ENCODE results near the gene RAB3C. TPM values are rescaled to one million over a fixed set of nuclear protein-coding genes. Genes with fewer than 3 reads are reported as not detected.
A peak's percentile ranks its signal among the peaks of the same experiment; 100 is the strongest.

Gene RAB3C
- total RNA-seq, 1 donor from 2014 or later = 0.30 TPM

DNA sequence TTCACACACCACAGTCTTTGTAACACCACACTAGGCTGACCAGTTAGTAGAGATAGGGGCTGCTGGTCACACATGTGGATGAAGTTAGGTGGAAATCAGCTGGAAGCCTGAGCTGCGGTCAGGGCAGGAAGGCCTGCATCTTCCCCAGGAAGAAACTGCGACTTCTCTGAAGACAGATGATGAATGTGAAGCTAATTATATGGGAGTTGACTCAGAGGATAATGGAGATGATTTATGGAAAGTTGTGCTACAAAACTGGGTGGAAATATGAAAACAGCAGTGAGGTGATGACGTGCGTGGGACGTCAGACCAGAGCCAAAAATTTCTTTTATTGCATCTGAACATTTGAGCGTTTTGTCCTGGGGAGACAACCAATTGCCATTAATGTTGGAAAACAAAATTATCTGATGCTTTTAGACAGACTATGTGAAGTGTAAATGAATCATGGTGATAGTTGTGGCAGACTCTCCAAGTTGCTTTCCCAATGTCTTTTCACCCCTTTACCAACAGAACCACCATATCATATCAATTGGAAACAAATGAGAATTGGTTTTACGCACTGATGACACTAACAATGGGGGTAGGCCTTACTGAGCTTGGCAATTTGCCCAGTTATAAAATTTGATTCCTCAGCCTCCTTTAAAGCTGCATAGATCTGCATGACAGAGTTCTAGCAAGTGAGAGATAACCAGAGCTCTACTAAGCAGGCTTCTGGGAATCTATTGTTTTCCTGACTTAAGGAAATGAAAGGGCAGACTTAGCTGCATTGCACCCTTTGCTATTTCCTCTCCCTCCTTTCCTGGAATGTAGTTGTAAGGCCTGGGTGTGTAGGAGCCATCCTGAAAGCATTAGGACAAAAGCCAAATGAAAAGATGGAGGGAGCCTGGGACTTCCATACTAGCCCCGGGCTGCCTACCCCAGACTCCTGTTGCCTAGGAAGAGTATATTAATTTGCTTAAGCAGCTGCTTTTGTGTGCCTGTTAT, 84.0 kb downstream of the RAB3C start:
- no peaks in the 10 kb centered on the region for H3K36me3 ChIP-seq
- TF ChIP-seq CTCF (IDR thresholded peaks at IDR 0.05) = no peak
- intact Hi-C loops (cut with DNase I) = no loop called here
- peaks cover 4% of the 10 kb centered on the region for H3K4me1 ChIP-seq
- no peaks in the 10 kb centered on the region for H3K27me3 ChIP-seq (ENCODE audit: low read depth)
- H3K9me3 ChIP-seq = no peaks in the 10 kb centered on the region
- no peak overlapping the region for H3K4me3 ChIP-seq
- DNase-seq (no peak), ATAC-seq (peak in 1 of 2 donors; percentile 29)
- H3K27ac ChIP-seq = no peak overlapping the region

DNA sequence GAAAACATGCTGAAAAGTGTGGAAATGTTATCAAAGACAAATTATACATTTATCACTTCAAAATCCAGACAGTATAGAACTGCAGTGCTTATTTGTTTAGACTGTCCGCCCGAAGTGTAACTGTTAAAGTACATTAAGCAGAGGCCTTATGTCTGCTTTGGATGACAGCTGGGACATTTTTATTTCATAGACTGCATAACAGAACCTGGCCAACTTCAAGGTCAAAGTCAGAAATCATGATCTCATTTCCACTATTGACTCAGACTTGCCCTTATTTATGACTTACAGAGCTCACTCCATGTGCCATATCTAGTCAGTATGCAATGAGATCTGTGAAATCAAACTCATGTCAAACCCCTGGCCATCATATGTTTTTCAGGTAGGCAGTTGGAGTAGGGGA, 87.7 kb downstream of the RAB3C start:
- intact Hi-C loops (cut with DNase I) = no loop called here
- Histone ChIP-seq H3K9me3 (no peaks in the 10 kb centered on the region), H3K36me3 (no peaks in the 10 kb centered on the region), H3K4me1 (peaks cover 4% of the 10 kb centered on the region), H3K27ac (no peak overlapping the region), H3K4me3 (no peak overlapping the region), H3K27me3 (ENCODE audit: low read depth) (no peaks in the 10 kb centered on the region)
- ATAC-seq = no peak
- TF ChIP-seq CTCF (IDR thresholded peaks at IDR 0.05) = no peak
- DNase-seq = no peak

DNA sequence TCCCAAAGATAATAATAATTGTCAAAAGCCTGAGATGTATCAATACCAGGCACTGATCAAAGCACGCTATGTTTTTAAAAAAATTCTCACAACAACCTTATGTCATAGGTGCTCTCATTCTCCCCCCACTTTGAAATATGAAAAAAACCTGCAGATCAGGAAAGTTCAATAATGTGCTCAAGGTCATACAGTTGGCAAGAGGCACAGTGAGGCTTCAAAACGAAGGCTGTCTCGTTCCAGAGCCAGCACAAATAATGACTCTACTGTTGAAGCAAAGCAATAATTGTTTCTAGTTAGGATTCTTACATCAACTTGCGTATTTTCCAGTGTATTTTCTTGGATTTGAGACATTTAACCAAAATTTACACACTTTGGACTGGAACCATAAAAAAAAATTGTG, 88.3 kb downstream of the RAB3C start:
- H3K4me1 ChIP-seq = peaks cover under 1% of the 10 kb centered on the region
- no peak overlapping the region for H3K27ac ChIP-seq
- ATAC-seq = no peak
- no peak overlapping the region for H3K4me3 ChIP-seq
- H3K27me3 ChIP-seq (ENCODE audit: low read depth) = no peaks in the 10 kb centered on the region
- H3K36me3 ChIP-seq = no peaks in the 10 kb centered on the region
- intact Hi-C loops (cut with DNase I) = no loop called here
- DNase-seq = no peak
- TF ChIP-seq CTCF (IDR thresholded peaks at IDR 0.05) = no peak
- H3K9me3 ChIP-seq = no peaks in the 10 kb centered on the region

- ATAC-seq (no peak), DNase-seq (no peak)
- H3K9me3 ChIP-seq = no peaks in the 10 kb centered on the region
- no peak overlapping the region for H3K4me3 ChIP-seq
- H3K36me3 ChIP-seq = no peaks in the 10 kb centered on the region
- no peak for TF ChIP-seq CTCF (IDR thresholded peaks at IDR 0.05)
- H3K27me3 ChIP-seq (ENCODE audit: low read depth) = no peaks in the 10 kb centered on the region
- no peaks in the 10 kb centered on the region for H3K4me1 ChIP-seq
- H3K27ac ChIP-seq = no peak overlapping the region
- intact Hi-C loops (cut with DNase I) = no loop called here
These were observed 89.6 kb downstream of the RAB3C start for GRCh38 chr5:58672521-58672920.

- H3K4me1 ChIP-seq = no peaks in the 10 kb centered on the region
- intact Hi-C loops (cut with DNase I) = no loop called here
- TF ChIP-seq CTCF (IDR thresholded peaks at IDR 0.05) = no peak
- ATAC-seq (no peak), DNase-seq (no peak)
- no peaks in the 10 kb centered on the region for H3K27me3 ChIP-seq (ENCODE audit: low read depth)
- H3K27ac ChIP-seq = no peak overlapping the region
- H3K9me3 ChIP-seq = no peaks in the 10 kb centered on the region
- H3K36me3 ChIP-seq = no peaks in the 10 kb centered on the region
- no peak overlapping the region for H3K4me3 ChIP-seq
These were observed 91.2 kb downstream of the RAB3C start for GRCh38 chr5:58674070-58674469.

Data from lower lobe of right lung (tissue), 2 donors.